Measurements from ENCODE around the gene C1QA. TPM values are rescaled to one million over a fixed set of nuclear protein-coding genes. Genes with fewer than 3 reads are reported as not detected.

Gene C1QA
- polyA plus RNA-seq, 1 of the 3 experiments (the other 2 are of a cell fraction) = not detected

DNA sequence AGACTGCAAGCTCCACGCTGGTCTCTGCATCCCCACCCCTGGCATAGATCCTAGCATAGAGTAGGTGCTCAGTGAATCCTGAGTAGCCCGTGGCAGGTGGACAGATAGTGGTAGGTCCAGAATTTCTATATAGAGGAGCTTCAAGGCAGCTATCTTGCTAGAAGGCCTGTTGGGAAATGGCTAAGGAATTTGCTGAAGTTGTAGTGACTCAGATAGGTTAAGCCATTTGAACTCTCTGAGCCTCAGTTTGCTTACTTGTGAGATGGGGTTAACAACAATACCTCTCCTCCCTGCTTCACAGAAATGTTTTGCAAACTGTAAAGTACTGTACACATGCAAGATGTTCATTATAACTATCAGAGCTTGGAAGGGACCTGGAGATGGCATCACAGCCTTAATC, 50.8 kb downstream of the C1QA start:
- POLR2A ChIA-PET = no interaction called here
- TF ChIP-seq, protein P1, sequence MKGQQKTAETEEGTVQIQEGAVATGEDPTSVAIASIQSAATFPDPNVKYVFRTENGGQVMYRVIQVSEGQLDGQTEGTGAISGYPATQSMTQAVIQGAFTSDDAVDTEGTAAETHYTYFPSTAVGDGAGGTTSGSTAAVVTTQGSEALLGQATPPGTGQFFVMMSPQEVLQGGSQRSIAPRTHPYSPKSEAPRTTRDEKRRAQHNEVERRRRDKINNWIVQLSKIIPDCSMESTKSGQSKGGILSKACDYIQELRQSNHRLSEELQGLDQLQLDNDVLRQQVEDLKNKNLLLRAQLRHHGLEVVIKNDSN (IDR thresholded peaks at IDR 0.05; ENCODE audit: borderline replicate concordance, low read depth) = no peak
- no peak for TF ChIP-seq PBX3 (IDR thresholded peaks at IDR 0.05)
- TF ChIP-seq USF2 (IDR thresholded peaks at IDR 0.05; ENCODE audit: borderline replicate concordance, low read depth, low read length) = no peak
- no peak for TF ChIP-seq MEF2A (IDR thresholded peaks at IDR 0.05; ENCODE audit: borderline replicate concordance, low read depth)
- TF ChIP-seq FOXM1 (IDR thresholded peaks at IDR 0.05; ENCODE audit: low read depth) = no peak
- no peak for TF ChIP-seq NRF1 (IDR thresholded peaks at IDR 0.05; ENCODE audit: low read depth, low read length)
- TF ChIP-seq CHD2 (IDR thresholded peaks at IDR 0.05; ENCODE audit: low read length, partially characterized antibody) = no peak
- no peak for TF ChIP-seq POLR2AphosphoS5 (IDR thresholded peaks at IDR 0.05; ENCODE audit: low read depth, low read length)
- no peak for TF ChIP-seq RXRA (IDR thresholded peaks at IDR 0.05; ENCODE audit: borderline replicate concordance, low read depth)
- TF ChIP-seq, protein P2, sequence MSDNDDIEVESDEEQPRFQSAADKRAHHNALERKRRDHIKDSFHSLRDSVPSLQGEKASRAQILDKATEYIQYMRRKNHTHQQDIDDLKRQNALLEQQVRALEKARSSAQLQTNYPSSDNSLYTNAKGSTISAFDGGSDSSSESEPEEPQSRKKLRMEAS (IDR thresholded peaks at IDR 0.05; ENCODE audit: low read depth) = no peak
- no peak for TF ChIP-seq FOXJ3 (CRISPR knock-in tag; IDR thresholded peaks at IDR 0.05)
- no peak for TF ChIP-seq EZH2phosphoT487 (IDR thresholded peaks at IDR 0.05; ENCODE audit: borderline replicate concordance, low read depth)
- no peak for TF ChIP-seq RAD21 (IDR thresholded peaks at IDR 0.05; ENCODE audit: low read length)
- no peak for TF ChIP-seq GATA2 (CRISPR knock-in tag; IDR thresholded peaks at IDR 0.05)
- no peak for TF ChIP-seq RCOR1 (IDR thresholded peaks at IDR 0.05; ENCODE audit: low read length)
- TF ChIP-seq, protein P3, sequence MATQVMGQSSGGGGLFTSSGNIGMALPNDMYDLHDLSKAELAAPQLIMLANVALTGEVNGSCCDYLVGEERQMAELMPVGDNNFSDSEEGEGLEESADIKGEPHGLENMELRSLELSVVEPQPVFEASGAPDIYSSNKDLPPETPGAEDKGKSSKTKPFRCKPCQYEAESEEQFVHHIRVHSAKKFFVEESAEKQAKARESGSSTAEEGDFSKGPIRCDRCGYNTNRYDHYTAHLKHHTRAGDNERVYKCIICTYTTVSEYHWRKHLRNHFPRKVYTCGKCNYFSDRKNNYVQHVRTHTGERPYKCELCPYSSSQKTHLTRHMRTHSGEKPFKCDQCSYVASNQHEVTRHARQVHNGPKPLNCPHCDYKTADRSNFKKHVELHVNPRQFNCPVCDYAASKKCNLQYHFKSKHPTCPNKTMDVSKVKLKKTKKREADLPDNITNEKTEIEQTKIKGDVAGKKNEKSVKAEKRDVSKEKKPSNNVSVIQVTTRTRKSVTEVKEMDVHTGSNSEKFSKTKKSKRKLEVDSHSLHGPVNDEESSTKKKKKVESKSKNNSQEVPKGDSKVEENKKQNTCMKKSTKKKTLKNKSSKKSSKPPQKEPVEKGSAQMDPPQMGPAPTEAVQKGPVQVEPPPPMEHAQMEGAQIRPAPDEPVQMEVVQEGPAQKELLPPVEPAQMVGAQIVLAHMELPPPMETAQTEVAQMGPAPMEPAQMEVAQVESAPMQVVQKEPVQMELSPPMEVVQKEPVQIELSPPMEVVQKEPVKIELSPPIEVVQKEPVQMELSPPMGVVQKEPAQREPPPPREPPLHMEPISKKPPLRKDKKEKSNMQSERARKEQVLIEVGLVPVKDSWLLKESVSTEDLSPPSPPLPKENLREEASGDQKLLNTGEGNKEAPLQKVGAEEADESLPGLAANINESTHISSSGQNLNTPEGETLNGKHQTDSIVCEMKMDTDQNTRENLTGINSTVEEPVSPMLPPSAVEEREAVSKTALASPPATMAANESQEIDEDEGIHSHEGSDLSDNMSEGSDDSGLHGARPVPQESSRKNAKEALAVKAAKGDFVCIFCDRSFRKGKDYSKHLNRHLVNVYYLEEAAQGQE (IDR thresholded peaks at IDR 0.05; ENCODE audit: low read depth, low read length) = no peak
- TF ChIP-seq GABPA (IDR thresholded peaks at IDR 0.05; ENCODE audit: low read depth) = no peak
- TF ChIP-seq JUND (IDR thresholded peaks at IDR 0.05) = no peak

More for the DNA sequence above, 50.8 kb downstream of the C1QA start:
- Histone ChIP-seq H3K27ac (ENCODE audit: low read depth in 2 of 2, low read length in 1 of 2) (no peak overlapping the region), H3K4me3 (ENCODE audit: low read depth in 2 of 2, low read length in 1 of 2) (no peak overlapping the region), H3K4me1 (ENCODE audit: control insufficient read depth in 1 of 2, insufficient read depth in 2 of 2, low read depth in 1 of 2, low read length in 1 of 2) (peaks cover 6 to 8% of the 10 kb centered on the region in 2 experiments; a peak in 3 of 4 replicates), H3K9me2 (no peaks in the 10 kb centered on the region), H4K20me1 (ENCODE audit: insufficient read depth) (no peaks in the 10 kb centered on the region), H3F3A (replicated peaks; ENCODE audit: insufficient read depth) (peaks cover 17% of the 10 kb centered on the region), H3K9me3 (no peaks in the 10 kb centered on the region), H3K36me3 (replicated peaks in 1 of 2; ENCODE audit: control insufficient read depth in 1 of 2, insufficient read depth in 2 of 2, low read length in 1 of 2) (no peaks in the 10 kb centered on the region), H3K4me2 (no peak overlapping the region), H3K79me2 (ENCODE audit: insufficient read depth) (no peaks in the 10 kb centered on the region), H3K9ac (no peak overlapping the region), H3K27me3 (ENCODE audit: insufficient read depth) (no peaks in the 10 kb centered on the region), H2AFZ (ENCODE audit: low read depth) (no peak overlapping the region)
- DNase-seq = no peak
- WGBS (ENCODE audit: low lambda C conversion rate) = 80% methylated on average over 2 of the region's 2 CpGs
- CTCF ChIA-PET = interaction anchor here (1.4 to 1.8 kb wide), 4 partner anchors 12 to 17 kb away, joined by 3 to 13 read pairs (median 7); no protein-coding TSS in a partner anchor
